CD14-positive monocyte (primary cell): ENCODE results near the gene AP2A1. TPM values are rescaled to one million over a fixed set of nuclear protein-coding genes. Genes with fewer than 3 reads are reported as not detected.

Source experiments
- DNase-seq, 3 donors: peaks; one replicate each; pipeline ENCODE4 v3.0.0-alpha.2; 2011 to 2022
- H2AFZ ChIP-seq: 2 replicates; pipeline ENCODE4 v1.6.0; 2012; ENCODE audit warnings: mild to moderate bottlenecking, low read depth, low read length, inconsistent platforms; ENCODE audit not compliant: insufficient read depth, poor library complexity, severe bottlenecking
- H3K27ac ChIP-seq, 2 donors: 1 replicate in 1 of 2; 2 replicates in 1 of 2; pipeline ENCODE4 v1.5.1; 2012 to 2013; ENCODE audit warnings: low read length in 2 of 2, control low read depth in 1 of 2, inconsistent platforms in 1 of 2, low read depth in 1 of 2, mild to moderate bottlenecking in 1 of 2
- H3K27me3 ChIP-seq, 2 donors: one replicate each; pipeline versions ENCODE4 v1.6.0 to v1.6.1; 2011 to 2013; ENCODE audit warnings: low read length in 2 of 2; ENCODE audit not compliant: control insufficient read depth in 2 of 2, insufficient read depth in 2 of 2
- H3K36me3 ChIP-seq, 2 donors: replicated peaks in 1 of 2; 1 replicate in 1 of 2; 2 replicates in 1 of 2; pipeline versions ENCODE4 v1.5.1 to v1.6.1; 2012 to 2013; ENCODE audit warnings: low read length in 2 of 2, control low read depth in 1 of 2, inconsistent platforms in 1 of 2, mild to moderate bottlenecking in 1 of 2; ENCODE audit not compliant: insufficient read depth in 2 of 2, control insufficient read depth in 1 of 2
- H3K4me1 ChIP-seq, 2 donors: 1 replicate in 1 of 2; 2 replicates in 1 of 2; pipeline versions ENCODE4 v1.5.1 to v1.6.1; 2012 to 2013; ENCODE audit warnings: low read length in 2 of 2, control low read depth in 1 of 2, inconsistent platforms in 1 of 2, mild to moderate bottlenecking in 1 of 2, moderate library complexity in 1 of 2; ENCODE audit not compliant: insufficient read depth in 2 of 2, control insufficient read depth in 1 of 2
- H3K4me2 ChIP-seq: replicated peaks from 2 replicates; pipeline ENCODE3; 2012; ENCODE audit warnings: low read length, moderate library complexity, mild to moderate bottlenecking; ENCODE audit not compliant: poor library complexity, severe bottlenecking; ENCODE audit errors: extremely low read depth
- H3K4me3 ChIP-seq, 3 experiments: fragments of 200-600 bp in 1 of 3; sonication (generic) in 1 of 3; replicated peaks in 1 of 3; 1 replicate in 2 of 3; 2 replicates in 1 of 3; pipeline ENCODE4 v1.5.1; 2011 to 2013; ENCODE audit warnings: low read length in 3 of 3, mild to moderate bottlenecking in 3 of 3, control low read depth in 2 of 3, low read depth in 2 of 3, inconsistent platforms in 1 of 3, moderate library complexity in 1 of 3
- H3K79me2 ChIP-seq: 2 replicates; pipeline ENCODE4 v1.6.0; 2012; ENCODE audit warnings: mild to moderate bottlenecking, control low read depth, inconsistent platforms, low read length, moderate library complexity; ENCODE audit not compliant: insufficient read depth
- H3K9ac ChIP-seq: 2 replicates; pipeline ENCODE4 v1.6.0; 2017; ENCODE audit warnings: low read length, mild to moderate bottlenecking; ENCODE audit not compliant: insufficient read depth, poor library complexity, severe bottlenecking
- H3K9me3 ChIP-seq, 2 donors: replicated peaks in 1 of 2; 1 replicate in 1 of 2; 2 replicates in 1 of 2; pipeline versions ENCODE4 v1.5.1 to v1.6.1; 2012 to 2013; ENCODE audit warnings: low read length in 2 of 2, control low read depth in 1 of 2; ENCODE audit not compliant: control insufficient read depth in 1 of 2, insufficient read depth in 1 of 2
- H4K20me1 ChIP-seq: 2 replicates; pipeline ENCODE4 v1.6.0; 2012; ENCODE audit warnings: mild to moderate bottlenecking, low read length, control low read depth, moderate library complexity; ENCODE audit not compliant: insufficient read depth
- H3K27ac Mint-ChIP-seq, 7 donors: one replicate each; pipeline ENCODE4 v1.8.0; 2020; ENCODE audit warnings: mild to moderate bottlenecking in 7 of 7, mixed read lengths in 7 of 7, moderate library complexity in 6 of 7, inconsistent platforms in 2 of 7
- H3K27me3 Mint-ChIP-seq, 3 donors: one replicate each; pipeline ENCODE4 v1.8.0; 2021 to 2022; ENCODE audit warnings: low read depth in 3 of 3, mild to moderate bottlenecking in 3 of 3, mixed read lengths in 3 of 3, moderate library complexity in 3 of 3, inconsistent platforms in 1 of 3
- H3K36me3 Mint-ChIP-seq, 2 donors: one replicate each; pipeline ENCODE4 v1.8.0; 2020; ENCODE audit warnings: mixed read lengths in 2 of 2, inconsistent platforms in 1 of 2, mild to moderate bottlenecking in 1 of 2
- H3K4me1 Mint-ChIP-seq: one replicate; pipeline ENCODE4 v1.8.0; 2020; ENCODE audit warnings: mild to moderate bottlenecking, mixed read lengths
- H3K4me3 Mint-ChIP-seq, 2 donors: one replicate each; pipeline ENCODE4 v1.8.0; 2020; ENCODE audit warnings: mild to moderate bottlenecking in 2 of 2, mixed read lengths in 2 of 2, moderate library complexity in 1 of 2
- H3K9me3 Mint-ChIP-seq, 7 donors: one replicate each; pipeline ENCODE4 v1.8.0; 2020 to 2022; ENCODE audit warnings: mixed read lengths in 7 of 7, mild to moderate bottlenecking in 6 of 7, moderate library complexity in 6 of 7, inconsistent platforms in 2 of 7
- CTCF ChIP-seq: fragments of 200-600 bp; IDR thresholded peaks from one replicate; pipeline ENCODE4 v1.8.0; 2022; ENCODE audit warnings: antibody characterized with exemption, mild to moderate bottlenecking
- WGBS: methylation state at CpG from one replicate; pipeline ENCODE4 v1.1.5; 2013; ENCODE audit warnings: missing lambda C conversion rate; ENCODE audit not compliant: insufficient coverage; 5-methylcytosine and 5-hydroxymethylcytosine counted together
- intact Hi-C, 2 donors: fragments of 100-400 bp; cut with micrococcal nuclease; formaldehyde crosslinking; loops; one replicate each; pipeline versions ENCODE4 v1.15.0 to v1.15.1; 2023
- polyA plus RNA-seq, 3 donors: library from polyadenylated mRNA; depleted of rRNA in 1 of 3; unstranded in 2 of 3; stranded (reverse) in 1 of 3; fragments of 300-500 nt in 2 of 3; fragments of >200 nt in 1 of 3; fragmentation: Illumina TruSeq in 2 of 3; gene quantifications; 1 replicate in 2 of 3; 2 replicates in 1 of 3; pipeline ENCODE4 v1.2.3, GENCODE V29; 2012 to 2021

The AP2A1 gene
- polyA plus RNA-seq, 3 donors = 12.1 to 117 (median 15.1) TPM

DNA sequence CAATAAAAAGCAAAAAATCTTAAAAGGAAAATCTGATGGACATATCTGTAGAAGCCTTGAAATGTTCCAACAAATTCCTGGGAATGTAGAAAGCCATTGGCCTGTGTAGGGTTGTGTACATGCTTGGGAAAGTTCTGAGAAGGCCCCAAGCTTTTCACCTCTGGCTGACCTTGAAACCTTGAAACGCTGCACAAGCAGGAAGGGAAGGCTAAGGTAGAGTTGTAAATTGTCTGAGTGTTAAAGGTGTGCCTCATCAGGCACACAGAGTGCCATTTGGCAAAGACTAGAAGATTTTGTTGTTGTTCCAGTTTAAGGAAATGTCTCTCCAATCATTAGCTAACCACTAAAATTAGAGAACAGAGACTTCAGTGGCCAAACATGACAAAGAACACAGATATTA lies 14.1 kb upstream of the AP2A1 start:
- 75% methylated on average over 1 of the region's 1 CpG for WGBS
- Mint-ChIP-seq H3K27ac (no peak overlapping the region), H3K4me3 (no peak overlapping the region), H3K27me3 (peaks cover 0 to 8% (median 3%) of the 10 kb centered on the region in 3 donors), H3K36me3 (no peaks in the 10 kb centered on the region), H3K9me3 (peaks cover 8 to 23% (median 18%) of the 10 kb centered on the region in 7 donors), H3K4me1 (no peaks in the 10 kb centered on the region)
- Histone ChIP-seq H3K4me2 (no peak overlapping the region), H3K4me3 (no peak overlapping the region), H4K20me1 (no peaks in the 10 kb centered on the region), H3K9ac (no peak overlapping the region), H3K4me1 (no peaks in the 10 kb centered on the region), H2AFZ (no peak overlapping the region), H3K27ac (no peak overlapping the region), H3K36me3 (no peaks in the 10 kb centered on the region), H3K79me2 (no peaks in the 10 kb centered on the region), H3K27me3 (no peaks in the 10 kb centered on the region), H3K9me3 (peaks cover 8 to 12% of the 10 kb centered on the region in 2 donors)
- no peak for TF ChIP-seq CTCF
- intact Hi-C loops = no loop called here
- DNase-seq = no peak

GRCh38 chr19:49755956-49756355 lies 10.8 kb upstream of the AP2A1 start:
- no peaks in the 10 kb centered on the region for H3K27me3 ChIP-seq
- no peaks in the 10 kb centered on the region for H3K79me2 ChIP-seq
- no peaks in the 10 kb centered on the region for H3K36me3 ChIP-seq
- peaks cover 0 to under 1% of the 10 kb centered on the region in 2 donors for H3K4me1 ChIP-seq
- H3K4me2 ChIP-seq = no peak overlapping the region
- intact Hi-C loops = no loop called here
- DNase-seq = no peak
- TF ChIP-seq CTCF = no peak
- no peaks in the 10 kb centered on the region for H4K20me1 ChIP-seq
- Mint-ChIP-seq H3K36me3 (no peaks in the 10 kb centered on the region), H3K27ac (no peak overlapping the region), H3K4me3 (no peak overlapping the region), H3K9me3 (peaks cover 6 to 20% (median 17%) of the 10 kb centered on the region in 7 donors), H3K27me3 (peaks cover 0 to 11% (median 8%) of the 10 kb centered on the region in 3 donors), H3K4me1 (no peaks in the 10 kb centered on the region)
- H2AFZ ChIP-seq = no peak overlapping the region
- no peak overlapping the region for H3K27ac ChIP-seq
- H3K9me3 ChIP-seq = peaks cover 8 to 12% of the 10 kb centered on the region in 2 donors
- no peak overlapping the region for H3K4me3 ChIP-seq
- no peak overlapping the region for H3K9ac ChIP-seq
- WGBS = no CpG with 5 or more reads among the region's 3 CpGs
